ENCODE data around the gene ACBD6. TPM values are rescaled to one million over a fixed set of nuclear protein-coding genes. Genes with fewer than 3 reads are reported as not detected.

ACBD6 gene
- polyA plus RNA-seq, 1 donor: 41.6 TPM

DNA sequence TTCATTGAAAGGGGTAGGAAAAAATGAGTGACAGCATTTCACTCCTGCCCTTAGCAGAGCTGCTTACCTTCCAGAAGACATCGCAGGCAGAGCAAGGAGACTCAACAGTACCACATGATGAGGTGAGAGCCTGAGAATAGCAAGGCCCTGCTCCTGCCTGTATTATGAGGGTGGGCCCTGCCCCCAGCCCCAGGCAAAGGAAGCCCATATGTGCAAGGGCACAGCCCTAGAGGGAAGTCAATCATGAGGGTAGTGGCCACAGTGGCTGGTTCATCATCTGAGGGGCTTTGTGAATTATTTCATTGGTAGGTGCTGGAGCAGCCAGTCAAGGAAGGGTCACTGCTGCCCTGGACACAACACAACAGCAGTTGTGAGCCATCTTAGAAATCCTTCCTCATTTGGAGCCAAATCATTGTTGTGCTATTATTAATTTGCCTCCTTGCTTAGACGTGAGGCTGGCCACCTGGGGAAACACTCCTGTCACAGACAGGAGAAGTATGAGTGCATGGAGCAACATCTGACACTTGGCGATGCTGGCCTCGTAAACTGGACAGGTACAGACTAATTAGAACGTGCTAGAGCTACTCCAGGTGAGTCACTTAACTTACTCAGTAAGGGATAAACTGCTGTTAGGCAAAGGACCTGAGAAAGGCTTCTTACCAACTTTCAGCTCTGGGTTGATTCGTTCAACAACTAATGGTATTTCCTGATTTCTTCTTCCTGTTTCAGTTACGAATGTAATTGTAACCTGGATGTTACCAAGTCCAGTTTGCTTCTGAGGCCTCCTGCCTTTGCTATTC, 22.7 kb upstream of the ACBD6 start:
- DNase-seq: no peak

DNA sequence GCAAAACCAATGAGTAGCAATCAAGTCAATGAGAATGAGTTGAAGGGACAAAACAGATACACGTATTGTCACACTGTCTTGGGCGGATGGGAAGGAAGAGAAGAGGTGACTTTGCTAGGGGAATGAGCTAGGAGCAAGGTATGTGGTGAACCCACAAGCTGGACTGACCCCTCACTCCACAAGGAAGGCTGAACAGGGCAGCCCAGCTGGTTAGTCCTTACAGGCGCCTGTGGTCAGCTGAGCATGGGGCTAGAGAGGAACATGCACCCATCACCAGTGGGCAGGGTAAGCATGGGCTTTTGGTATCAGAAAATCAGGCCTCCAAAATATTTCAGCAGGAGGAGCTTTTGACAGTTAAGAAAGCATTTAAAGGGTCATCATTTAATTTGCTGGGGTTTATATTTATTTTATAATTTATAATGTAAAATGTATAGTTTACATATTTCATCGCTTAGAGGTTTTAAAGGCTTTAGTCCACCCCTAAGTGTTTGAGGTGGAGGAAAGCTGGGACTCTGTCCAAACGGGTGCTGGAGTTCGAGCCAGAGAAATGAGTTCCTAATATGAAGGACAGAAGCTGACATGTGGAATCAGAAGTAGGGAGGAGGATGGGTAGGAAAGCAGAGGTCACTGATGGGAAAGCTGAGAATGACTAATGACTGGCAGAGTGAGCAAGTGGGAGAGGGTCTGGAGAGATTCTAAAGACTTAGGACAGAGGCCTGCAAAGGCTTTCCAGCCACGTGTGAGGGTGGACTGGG, 22.0 kb upstream of the ACBD6 start:
- DNase-seq: no peak

DNA sequence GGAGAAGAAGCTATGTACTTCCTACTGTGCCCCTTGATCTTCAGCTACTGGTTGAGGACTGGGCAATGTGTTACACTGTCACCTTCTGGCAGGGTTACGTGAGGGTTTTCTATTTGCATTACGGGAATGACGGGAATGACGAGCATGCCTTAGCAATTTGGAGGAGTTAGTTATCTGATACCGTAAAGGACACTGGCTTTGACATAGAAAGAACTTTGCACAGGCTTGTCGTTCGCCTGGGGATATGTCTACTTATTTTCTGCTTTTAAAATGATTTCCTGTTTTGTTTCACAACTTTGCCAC, 19.8 kb upstream of the ACBD6 start:
- no peak for DNase-seq

DNA sequence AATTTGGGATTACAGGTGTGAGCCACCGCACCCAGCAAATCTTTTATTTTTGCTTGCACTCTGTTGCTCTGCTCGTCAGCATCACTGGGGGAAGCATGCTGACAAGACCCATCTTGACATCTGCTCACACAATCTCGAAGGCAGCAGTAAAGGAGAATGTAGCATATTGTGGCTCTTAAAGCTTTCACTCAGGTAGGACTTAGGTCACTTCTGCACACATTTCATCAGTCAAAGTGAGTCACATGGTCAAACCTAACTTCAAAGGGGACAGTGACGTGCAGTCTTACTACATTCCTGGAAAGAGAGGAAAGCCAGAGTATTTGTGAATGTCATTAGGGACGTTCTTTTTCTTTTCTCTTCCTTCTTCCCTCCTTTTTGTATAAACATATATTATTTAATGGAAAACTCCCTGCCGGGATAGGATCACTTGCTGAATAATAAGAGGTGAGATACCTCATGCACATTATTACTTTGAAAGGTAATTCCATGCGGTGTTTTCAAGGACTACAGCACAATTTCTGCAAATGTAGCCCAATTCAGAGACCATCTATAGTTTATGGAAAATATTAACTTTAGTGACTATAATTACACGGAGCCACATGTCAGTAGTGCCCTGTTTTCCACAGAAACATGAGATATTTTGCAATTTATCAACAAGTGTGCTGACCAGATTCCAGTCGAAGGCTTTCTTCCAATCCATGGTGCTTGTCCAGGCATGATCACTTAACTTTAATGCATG, 19.3 kb upstream of the ACBD6 start:
- no peak for DNase-seq

DNA sequence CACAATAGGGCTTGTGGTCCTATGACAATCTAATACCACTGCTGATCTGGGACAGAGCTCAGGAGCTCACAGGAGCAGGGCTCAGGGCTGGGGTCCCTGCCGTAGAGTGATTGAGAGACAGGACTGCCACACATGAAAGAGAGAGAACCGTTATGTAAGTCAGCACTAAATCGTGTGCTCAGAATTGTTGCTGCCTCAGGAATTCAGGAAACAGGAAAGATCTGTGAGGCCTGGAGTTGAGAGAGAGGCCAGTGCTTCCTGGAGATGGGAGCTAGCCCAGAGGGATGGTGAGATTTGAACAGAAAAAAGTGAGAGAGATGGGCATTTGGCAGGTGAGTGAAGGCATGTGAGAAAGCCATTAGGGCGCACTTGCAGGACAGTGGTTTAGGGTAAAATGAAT, 17.5 kb upstream of the ACBD6 start:
- DNase-seq: no peak

DNA sequence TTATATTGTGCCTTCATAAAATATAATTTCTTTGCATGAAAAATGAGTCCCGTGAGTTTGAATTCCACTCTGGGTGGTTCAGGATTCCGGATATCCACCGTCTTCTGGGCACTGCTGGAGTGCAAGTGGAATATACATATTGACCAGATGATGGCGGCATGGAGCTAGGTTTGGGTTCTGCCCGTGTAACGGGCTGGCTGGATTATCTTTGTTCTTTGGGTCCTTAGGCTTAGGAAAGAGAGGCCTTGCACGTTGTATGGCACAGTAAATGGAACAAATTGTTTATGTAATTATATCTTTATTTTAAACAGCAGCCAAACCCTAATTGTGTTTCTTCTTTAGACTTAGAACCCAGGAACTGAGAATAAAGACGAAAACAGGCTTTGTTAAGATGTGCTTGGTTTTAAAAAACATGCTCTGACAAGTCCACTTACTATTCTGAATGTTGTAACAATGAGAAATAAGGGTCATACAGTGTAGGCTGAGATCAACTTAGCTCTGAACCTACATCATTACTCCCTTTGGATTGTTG, 13.5 kb upstream of the ACBD6 start:
- peak; percentile 77 for DNase-seq

DNA sequence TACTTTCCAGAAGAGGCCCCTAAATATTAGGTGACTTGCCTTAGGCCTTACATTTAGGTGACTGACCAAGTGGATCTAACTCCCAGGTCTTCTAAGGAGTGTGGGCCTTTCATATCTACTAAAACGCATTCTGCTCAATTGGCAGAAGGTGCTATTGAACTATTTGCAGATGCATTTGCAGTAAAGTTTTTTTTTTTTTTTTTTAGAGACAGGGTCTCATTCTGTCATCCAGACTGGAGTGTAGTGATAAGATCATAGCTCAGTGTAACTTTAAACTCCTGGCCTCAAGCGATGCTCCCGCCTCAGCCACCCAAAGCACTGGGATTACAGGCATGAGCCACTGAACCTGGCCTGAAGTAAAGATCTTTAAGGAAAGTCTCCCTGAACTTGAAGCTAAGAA, 13.0 kb upstream of the ACBD6 start:
- DNase-seq: no peak

DNA sequence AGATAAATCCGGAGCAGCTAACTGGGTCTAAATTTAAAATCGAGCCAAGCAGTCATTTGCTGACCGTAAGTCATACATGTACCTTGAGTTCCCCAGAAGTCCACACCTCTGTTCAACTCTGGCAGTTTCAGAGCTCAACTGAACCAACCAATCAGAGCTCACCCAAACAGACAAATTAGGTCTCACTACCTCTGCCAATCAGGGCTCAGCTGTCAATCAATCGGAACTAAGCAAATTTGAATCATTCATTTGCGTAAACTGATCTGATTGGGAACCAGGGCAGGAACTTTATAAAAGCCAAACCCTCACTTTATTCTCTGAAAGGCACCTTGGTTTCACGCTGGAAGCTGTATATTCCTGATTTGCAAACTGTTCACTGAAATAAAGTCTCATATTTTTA, 11.2 kb upstream of the ACBD6 start:
- DNase-seq: no peak

DNA sequence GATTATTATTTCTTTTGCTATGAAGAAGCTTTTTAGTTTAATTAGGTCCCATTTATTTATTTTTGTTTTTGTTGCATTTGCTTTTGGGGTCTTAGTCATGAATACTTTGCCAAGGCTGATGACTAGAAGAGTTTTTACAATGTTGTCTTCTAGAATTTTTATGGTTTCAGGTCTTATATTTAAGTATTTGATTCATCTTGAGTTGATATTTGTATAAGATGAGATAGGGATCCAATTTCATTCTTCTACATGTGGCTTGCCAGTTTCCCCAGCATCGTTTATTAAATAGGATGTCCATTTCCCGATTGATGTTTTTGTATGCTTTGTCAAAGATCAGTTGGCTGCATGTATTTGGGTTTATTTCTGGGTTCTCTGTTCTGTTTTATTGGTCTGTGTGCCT, 8.5 kb upstream of the ACBD6 start:
- no peak for DNase-seq

DNA sequence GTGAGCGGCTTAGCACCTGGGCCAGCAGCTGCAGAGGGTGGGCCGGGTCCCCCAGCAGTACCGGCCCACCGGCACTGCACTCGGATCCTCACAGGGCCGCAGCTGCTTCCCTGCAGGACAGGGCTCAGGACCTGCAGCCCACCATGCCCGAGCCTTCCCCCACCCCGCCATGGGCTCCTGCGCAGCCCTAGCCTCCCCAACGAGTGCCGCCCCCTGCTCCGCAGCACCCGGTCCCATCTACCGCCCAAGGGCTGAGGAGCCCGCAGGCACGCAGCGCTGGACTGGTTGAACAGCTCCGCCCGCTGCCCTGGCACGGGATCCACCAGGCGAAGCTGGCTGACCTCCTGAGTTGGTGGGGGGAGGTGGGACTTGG, 6.3 kb upstream of the ACBD6 start:
- no peak for DNase-seq

DNA sequence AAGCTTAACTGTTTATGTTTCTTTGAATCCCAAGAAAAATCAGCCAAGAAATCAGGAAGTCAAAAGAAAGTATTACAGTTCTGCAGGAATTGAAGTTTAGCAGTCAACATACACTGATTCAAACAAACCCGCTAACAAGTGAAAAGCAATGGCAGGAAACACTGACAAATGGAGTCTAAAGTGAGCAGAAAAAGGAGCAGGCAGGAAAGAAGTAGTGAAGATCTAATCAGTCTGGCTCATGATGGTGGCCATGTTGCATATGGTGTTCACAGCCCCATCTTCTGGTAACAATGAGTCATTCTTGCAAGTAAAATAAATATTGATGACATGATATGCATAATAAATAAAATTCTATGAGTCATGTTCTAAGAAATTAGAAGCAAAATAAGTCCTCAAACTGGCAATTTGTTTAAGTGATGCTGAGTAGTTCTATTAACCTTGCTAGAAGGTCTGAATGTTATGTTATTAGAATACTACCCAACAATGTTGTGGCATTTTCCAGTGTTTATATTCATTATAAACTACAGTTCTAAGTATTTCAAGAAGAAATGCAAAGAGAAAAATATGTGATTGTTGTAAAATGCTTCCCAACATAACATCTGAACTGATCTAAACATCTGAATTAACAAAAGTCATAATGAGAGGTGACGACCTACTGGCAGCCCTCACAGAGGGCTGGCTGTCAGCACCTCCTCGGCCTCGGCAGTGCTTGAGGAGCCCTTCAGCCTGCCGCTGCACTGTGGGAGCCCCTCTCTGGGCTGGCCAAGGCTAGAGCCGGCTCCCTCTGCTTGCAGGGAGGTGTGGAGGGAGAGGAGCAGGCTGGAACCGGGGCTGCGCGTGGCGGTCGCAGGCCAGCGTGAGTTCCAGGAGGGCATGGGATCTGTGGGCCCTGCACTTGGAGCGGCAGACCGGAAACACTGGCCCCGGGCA, 5.7 kb upstream of the ACBD6 start:
- no peak for DNase-seq

DNA sequence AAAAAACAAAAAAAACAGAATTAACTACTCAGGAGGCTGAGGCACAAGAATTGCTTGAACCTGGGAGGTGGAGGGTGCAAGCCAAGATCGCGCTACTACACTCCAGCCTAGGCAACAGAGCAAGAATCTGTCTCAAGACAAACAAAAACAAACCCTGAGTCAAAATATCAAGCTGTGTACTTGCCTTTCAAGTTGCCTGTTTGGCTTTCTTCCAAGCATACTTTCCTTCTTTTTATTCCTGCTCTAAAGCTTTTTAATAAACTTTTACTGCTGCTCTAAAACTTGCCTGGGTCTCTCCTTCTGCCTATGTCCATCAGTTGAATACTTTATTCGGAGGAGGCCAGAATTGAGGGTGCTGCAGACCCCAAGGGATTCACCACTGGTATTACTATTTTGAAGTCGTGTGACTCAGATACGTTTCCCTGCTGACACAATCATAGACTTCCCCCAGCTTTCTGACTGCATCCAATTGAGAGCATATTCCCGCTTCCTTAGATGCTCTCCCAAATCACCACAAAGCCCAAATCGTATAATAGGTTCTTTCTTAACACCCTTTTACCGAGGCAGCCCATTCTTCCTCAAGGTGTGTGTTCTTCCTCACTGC, 3.5 kb upstream of the ACBD6 start:
- no peak for DNase-seq

DNA sequence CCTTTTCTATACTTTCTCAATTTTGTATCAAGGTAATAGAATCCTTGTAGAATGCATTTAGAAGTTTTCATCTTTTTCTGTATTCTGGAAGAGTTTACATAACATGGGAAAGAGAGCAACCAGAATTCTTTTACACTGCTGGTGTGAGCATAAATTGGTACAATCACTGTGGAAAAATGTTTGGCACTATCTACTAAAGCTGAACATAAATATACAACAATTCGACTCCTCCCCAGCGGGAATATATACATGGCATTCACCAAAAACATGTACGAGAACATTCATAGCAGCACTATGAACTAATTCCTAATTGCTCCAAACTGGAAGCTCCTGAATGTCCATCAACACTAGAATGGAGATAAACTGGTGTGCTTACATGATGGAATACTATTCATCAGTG, 1.8 kb upstream of the ACBD6 start:
- no peak for DNase-seq

DNA sequence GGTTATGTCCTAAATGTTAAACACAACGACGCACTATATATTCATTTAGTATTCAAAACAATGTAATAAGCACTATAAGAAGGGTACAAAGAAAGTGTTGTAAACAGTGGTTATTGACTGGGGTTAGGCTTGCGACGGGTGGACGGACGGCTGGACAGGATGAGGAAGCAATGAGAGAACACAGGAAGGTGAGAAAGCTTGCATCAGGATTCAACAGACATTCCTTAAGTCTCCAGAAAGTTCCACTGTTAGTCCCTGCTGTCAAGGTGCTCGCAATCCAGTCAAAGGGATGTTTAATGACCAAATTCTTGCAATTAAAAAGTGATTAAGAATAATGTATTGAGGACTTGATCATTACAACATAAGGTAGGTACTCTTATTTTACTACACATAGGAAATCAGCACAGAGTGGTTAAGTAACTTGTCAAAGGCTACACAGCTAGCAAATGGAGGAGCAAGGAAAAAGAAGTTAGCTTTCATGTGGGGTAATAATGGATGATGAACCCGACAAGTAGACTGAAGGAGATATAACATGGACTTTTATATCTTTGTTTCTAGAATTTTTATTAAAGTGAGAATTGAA, 994 bp upstream of the ACBD6 start:
- no peak for DNase-seq

DNA sequence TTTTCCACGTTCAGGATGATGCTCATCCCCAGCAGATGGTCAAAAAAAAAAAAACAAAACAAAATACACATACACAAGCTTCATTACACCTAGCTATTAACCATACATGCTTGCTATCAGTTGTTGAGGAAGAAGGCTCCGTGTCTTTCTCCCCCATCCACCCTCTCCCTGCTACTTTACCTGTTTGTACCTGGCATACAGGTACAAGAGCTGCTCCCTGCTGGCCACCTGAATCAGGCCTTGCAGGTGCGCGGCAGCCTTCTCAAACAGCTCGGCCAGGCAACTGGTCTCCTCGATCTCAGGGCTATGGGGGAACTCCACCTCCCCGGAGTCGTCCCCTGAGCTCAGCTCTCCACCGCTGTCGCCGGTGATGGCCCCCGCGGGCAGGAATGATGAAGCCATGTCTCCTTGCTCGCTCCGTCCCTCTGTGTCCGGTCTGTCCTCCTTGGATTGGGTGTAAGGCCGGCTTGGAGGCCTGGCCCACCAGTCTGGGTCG, 464 bp downstream of the ACBD6 start:
- no peak for DNase-seq

DNA sequence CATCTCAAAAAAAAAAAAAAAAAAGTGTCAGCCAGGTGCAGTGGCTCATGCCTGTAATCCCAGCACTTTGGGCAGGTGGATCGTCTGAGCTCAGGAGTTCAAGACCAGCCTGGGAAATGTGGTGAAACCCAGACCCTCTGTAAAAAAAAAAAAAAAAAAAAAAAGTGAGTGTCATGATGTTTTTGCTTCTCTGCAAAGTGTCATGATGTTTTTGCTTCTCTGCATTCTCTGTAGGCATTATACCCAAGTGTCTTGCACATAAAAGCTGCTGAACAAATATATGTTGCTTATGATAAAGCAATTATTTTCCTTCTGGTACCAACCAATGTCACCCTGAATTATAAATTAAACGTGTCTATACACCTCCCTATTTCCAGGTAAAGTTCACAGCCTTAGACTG, 1.7 kb downstream of the ACBD6 start:
- no peak for DNase-seq

DNA sequence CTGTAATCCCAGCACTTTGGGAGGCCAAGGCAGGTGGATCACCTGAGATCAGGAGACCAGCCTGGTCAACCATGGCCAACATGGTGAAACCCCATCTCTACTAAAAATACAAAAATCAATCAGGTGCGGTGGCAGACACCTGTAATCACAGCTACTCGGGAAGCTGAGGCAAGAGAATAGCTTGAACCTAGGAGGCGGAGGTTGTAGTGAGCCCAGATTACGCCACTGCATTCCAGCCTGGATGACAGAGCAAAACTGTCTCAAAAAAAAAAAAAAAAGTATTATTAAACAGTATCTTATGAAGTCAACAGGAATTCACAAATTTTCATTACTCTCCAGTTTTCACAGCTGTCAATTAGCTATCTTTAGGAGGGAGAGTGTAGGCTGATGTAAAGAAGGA, 3.8 kb downstream of the ACBD6 start:
- DNase-seq: no peak

DNA sequence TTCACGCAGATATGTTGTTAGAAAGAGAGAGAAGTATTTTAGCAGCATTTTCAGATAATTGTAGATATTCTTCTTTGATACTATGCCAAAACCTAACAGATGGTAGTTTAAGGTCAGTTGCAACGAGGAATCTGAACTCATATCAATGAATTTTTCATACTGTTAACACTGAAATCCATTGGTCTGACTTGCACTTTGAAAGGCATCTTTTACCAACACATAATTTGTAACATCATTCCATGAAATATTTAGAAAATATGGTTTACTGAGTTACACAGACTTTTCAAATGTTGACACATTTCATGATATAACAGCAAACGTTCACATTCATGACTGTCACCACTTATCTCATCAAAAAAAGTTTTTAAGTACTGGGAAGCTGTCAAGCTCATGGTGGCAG, 4.6 kb downstream of the ACBD6 start:
- no peak for DNase-seq

DNA sequence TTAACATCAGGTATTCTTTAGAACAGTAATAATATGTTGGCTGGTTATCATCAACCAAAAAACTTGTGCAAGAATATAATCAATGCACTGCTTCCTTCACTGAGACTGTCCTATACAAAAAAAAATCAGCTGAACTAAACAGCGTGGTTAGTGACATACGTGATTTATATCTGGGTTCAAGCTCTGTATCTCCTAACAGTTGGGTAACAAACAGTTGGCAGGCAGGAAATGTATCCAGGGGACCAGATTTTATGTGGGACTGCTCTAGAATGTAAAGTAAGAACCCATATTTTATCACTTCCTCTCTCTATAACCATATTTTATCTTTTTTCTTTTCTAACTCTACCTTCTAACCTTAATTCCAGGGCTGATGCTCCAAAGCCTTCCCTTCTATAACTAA, 8.0 kb downstream of the ACBD6 start:
- no peak for DNase-seq

DNA sequence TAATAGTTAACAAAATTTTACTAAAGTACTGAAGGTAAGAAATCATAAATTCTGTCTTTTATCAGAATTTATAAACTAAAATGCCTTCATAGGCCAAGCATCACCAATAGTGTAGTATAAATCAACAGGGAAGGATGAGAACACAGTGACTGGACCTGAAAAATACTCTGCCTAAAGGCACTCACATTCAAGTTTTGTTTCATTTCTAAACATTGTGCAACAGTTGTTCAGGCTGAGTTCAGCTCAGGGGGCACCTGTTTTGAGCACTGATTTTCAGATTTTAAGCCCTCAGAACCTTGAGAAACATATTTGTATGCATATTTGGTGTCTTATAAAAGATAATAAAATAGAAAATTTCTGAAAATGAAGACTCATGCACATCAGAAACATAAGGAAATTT, 12.4 kb downstream of the ACBD6 start:
- DNase-seq: no peak

DNA sequence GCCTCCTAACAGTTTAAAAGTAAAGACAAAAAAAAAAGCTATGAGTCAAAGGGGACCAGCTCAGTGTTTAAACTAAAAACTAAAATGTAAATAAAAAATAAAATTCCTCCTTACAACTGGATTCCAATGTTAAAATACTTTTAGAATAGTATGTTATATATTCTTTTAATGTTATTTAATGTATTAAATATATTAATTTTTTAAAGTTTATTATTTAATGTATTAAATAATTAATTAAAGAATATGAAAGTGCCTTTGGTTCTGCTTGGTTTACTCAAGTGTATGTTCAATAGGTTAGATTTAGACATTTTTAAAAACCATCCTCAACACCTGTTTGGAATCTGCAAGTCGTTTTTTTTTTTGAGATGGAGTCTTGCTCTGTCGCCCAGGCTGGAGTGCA, 13.1 kb downstream of the ACBD6 start:
- DNase-seq: no peak
